Measurements from ENCODE around the gene RBKS.

The RBKS gene

DNA sequence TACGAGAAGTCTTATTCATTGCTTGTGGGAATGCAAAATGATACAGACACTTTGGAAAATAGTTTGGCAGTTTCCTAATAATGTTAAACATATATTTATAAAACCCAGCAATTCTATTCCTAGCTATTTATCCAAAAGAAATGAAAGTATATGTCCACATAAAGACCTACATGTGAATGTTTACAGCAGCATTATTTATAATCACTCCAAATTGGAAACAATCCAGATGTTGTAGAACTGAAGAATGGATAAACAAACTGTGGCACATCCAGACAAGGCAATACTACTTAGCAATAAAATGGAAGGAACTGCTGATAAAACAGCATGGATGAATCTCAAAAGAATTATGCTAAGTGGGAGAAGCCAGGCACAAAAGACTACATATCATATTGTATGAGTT is 99.4 kb downstream of the RBKS start:
- DNase-seq (ENCODE audit: low read depth in 1 of 2, low spot score in 1 of 2) = no peak
- Histone ChIP-seq H3K4me3 (replicated peaks; ENCODE audit: insufficient read depth, low read length) (no peak overlapping the region), H3K27ac (replicated peaks) (no peak overlapping the region), H3K27me3 (ENCODE audit: insufficient read depth, poor library complexity, severe bottlenecking) (no peaks in the 10 kb centered on the region)
- TF ChIP-seq SPI1 (IDR thresholded peaks at IDR 0.05; ENCODE audit: borderline replicate concordance, low read depth) = no peak

DNA sequence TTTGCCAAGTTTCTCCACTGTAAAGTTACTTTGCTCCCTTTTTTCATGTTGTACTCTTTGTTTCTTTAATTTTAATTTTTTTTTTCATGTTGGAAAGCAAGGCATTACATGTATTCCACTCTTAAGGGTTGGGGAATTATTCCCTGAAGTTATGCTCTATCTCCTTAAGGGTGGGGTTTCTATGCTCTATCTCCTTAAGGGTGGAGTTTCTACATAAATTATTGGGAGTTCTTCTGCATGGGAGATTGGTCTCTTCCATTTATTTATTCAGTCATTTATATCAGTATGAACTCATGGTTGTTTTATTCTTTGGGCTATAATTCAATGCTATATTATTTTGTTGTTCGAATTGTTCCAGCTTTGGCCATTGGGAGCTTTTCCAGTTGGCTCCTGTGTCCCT is 107.5 kb downstream of the RBKS start:
- Histone ChIP-seq H3K4me3 (replicated peaks; ENCODE audit: insufficient read depth, low read length) (no peak overlapping the region), H3K27ac (replicated peaks) (no peak overlapping the region), H3K27me3 (ENCODE audit: insufficient read depth, poor library complexity, severe bottlenecking) (no peaks in the 10 kb centered on the region)
- DNase-seq (ENCODE audit: low read depth in 1 of 2, low spot score in 1 of 2) = no peak
- TF ChIP-seq GABPA (IDR thresholded peaks at IDR 0.05; ENCODE audit: low read depth) = no peak

DNA sequence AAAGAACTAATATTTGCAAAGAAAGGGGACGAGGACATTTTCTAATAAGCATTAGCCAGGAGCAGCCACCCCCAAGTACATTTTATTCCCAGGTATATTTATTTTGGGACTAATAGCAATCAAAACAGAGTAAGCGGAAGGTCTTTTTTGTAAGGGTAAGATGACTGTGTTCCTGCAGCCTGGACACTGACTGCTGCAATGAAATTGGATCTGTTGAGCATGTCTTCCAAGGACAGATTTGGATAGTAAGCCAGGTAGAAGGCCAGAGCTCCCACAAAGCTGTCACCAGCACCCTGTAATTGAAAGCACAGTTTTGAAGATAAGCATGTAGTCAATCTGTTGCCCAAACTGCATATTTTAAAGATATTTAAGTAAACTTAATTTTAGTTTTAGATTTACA is 108.7 kb downstream of the RBKS start:
- Histone ChIP-seq H3K27me3 (ENCODE audit: insufficient read depth, poor library complexity, severe bottlenecking) (no peaks in the 10 kb centered on the region), H3K4me3 (replicated peaks; ENCODE audit: insufficient read depth, low read length) (no peak overlapping the region), H3K27ac (replicated peaks) (no peak overlapping the region)
- no peak for TF ChIP-seq CTCF (IDR thresholded peaks at IDR 0.05; ENCODE audit: insufficient read depth, low read length)
- no peak for TF ChIP-seq REST (IDR thresholded peaks at IDR 0.05; ENCODE audit: insufficient replicate concordance, low read depth)
- no peak for TF ChIP-seq SPI1 (IDR thresholded peaks at IDR 0.05; ENCODE audit: borderline replicate concordance, low read depth)
- no peak for TF ChIP-seq GABPA (IDR thresholded peaks at IDR 0.05; ENCODE audit: low read depth)
- no peak for TF ChIP-seq POLR2AphosphoS5 (IDR thresholded peaks at IDR 0.05; ENCODE audit: low read depth)
- no peak for DNase-seq (ENCODE audit: low read depth in 1 of 2, low spot score in 1 of 2)

GRCh38 chr2:27779417-27780055 is 110.7 kb downstream of the RBKS start:
- Histone ChIP-seq H3K4me3 (replicated peaks; ENCODE audit: insufficient read depth, low read length) (no peak overlapping the region), H3K27ac (replicated peaks) (no peak overlapping the region), H3K27me3 (ENCODE audit: insufficient read depth, poor library complexity, severe bottlenecking) (no peaks in the 10 kb centered on the region)
- TF ChIP-seq SPI1 (IDR thresholded peaks at IDR 0.05; ENCODE audit: borderline replicate concordance, low read depth) = no peak
- TF ChIP-seq CTCF (IDR thresholded peaks at IDR 0.05; ENCODE audit: insufficient read depth, low read length) = no peak
- TF ChIP-seq GABPA (IDR thresholded peaks at IDR 0.05; ENCODE audit: low read depth) = no peak
- no peak for TF ChIP-seq REST (IDR thresholded peaks at IDR 0.05; ENCODE audit: insufficient replicate concordance, low read depth)
- TF ChIP-seq POLR2AphosphoS5 (IDR thresholded peaks at IDR 0.05; ENCODE audit: low read depth) = no peak
- DNase-seq (ENCODE audit: low read depth in 1 of 2, low spot score in 1 of 2) = no peak

GRCh38 chr2:27776696-27777095 is 113.5 kb downstream of the RBKS start:
- H3K27ac ChIP-seq (replicated peaks) = no peak overlapping the region
- no peak for DNase-seq (ENCODE audit: low read depth in 1 of 2, low spot score in 1 of 2)
- TF ChIP-seq CTCF (IDR thresholded peaks at IDR 0.05; ENCODE audit: insufficient read depth, low read length) (no peak), REST (IDR thresholded peaks at IDR 0.05; ENCODE audit: insufficient replicate concordance, low read depth) (no peak), SPI1 (IDR thresholded peaks at IDR 0.05; ENCODE audit: borderline replicate concordance, low read depth) (no peak), GABPA (IDR thresholded peaks at IDR 0.05; ENCODE audit: low read depth) (no peak), POLR2AphosphoS5 (IDR thresholded peaks at IDR 0.05; ENCODE audit: low read depth) (no peak)
- no peaks in the 10 kb centered on the region for H3K27me3 ChIP-seq (ENCODE audit: insufficient read depth, poor library complexity, severe bottlenecking)
- no peak overlapping the region for H3K4me3 ChIP-seq (replicated peaks; ENCODE audit: insufficient read depth, low read length)

Data from HL-60 (cell line).